Measurements from ENCODE around the gene SCLY. TPM values are rescaled to one million over a fixed set of nuclear protein-coding genes. Genes with fewer than 3 reads are reported as not detected.

The SCLY gene
- total RNA-seq, 1 donor from 2014 or later: 49.2 TPM

DNA sequence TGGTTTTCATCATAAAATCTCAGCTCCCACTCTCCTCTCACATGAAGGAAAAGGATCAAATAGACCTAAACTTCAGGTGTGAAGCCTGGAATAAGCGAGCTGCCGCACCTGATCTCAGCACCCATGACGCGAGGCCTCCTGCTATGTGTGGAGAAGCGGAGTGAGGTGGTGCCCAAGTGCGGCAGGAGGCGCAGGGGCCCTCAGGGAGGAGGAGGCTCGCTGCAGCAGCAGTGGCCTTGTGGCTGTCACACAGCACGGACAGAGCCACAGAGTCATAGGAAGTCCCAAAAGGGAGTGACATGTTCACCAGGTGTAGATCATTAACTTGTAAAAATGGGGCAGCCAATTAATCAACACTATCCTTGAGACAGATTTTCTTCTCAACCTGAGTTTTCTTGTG lies 9.1 kb downstream of the SCLY start:
- Mint-ChIP-seq H3K4me1 (ENCODE audit: low read depth) (peaks cover 8% of the 10 kb centered on the region), H3K27me3 (no peaks in the 10 kb centered on the region), H3K27ac (no peak overlapping the region), H3K9me3 (ENCODE audit: low read depth) (peaks cover 11% of the 10 kb centered on the region), H3K4me3 (ENCODE audit: low read depth) (no peak overlapping the region), H3K36me3 (ENCODE audit: insufficient read depth) (peaks cover 50% of the 10 kb centered on the region)
- TF ChIP-seq, protein P1, sequence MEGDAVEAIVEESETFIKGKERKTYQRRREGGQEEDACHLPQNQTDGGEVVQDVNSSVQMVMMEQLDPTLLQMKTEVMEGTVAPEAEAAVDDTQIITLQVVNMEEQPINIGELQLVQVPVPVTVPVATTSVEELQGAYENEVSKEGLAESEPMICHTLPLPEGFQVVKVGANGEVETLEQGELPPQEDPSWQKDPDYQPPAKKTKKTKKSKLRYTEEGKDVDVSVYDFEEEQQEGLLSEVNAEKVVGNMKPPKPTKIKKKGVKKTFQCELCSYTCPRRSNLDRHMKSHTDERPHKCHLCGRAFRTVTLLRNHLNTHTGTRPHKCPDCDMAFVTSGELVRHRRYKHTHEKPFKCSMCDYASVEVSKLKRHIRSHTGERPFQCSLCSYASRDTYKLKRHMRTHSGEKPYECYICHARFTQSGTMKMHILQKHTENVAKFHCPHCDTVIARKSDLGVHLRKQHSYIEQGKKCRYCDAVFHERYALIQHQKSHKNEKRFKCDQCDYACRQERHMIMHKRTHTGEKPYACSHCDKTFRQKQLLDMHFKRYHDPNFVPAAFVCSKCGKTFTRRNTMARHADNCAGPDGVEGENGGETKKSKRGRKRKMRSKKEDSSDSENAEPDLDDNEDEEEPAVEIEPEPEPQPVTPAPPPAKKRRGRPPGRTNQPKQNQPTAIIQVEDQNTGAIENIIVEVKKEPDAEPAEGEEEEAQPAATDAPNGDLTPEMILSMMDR (IDR thresholded peaks at IDR 0.05; ENCODE audit: unreplicated experiment): no peak
- DNase-seq (ENCODE audit: low spot score, unreplicated experiment): no peak

DNA sequence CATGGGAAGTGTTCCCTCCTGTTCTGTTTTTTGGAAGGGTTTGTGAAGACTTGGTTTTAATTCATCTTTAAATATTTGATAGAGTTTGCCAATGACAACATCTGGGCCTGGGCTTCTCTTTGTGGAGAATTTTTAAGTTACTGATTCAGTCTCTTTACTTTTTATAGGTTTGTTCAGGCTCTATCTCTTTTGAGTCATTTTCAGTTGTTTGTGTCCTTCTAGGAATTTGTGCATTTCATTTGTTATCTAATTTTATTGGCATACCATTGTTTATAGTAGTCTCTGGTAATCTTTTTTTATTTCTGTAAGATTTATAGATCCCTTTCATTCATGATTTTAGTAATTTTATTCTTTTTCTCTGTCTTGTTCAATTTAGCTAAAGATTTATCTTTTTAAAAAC lies 14.6 kb downstream of the SCLY start:
- H3K36me3 Mint-ChIP-seq (ENCODE audit: insufficient read depth): peaks cover 57% of the 10 kb centered on the region
- H3K4me1 Mint-ChIP-seq (ENCODE audit: low read depth): no peaks in the 10 kb centered on the region
- no peak overlapping the region for H3K27ac Mint-ChIP-seq
- peaks cover 14% of the 10 kb centered on the region for H3K9me3 Mint-ChIP-seq (ENCODE audit: low read depth)
- H3K27me3 Mint-ChIP-seq: no peaks in the 10 kb centered on the region
- H3K4me3 Mint-ChIP-seq (ENCODE audit: low read depth): no peak overlapping the region
- TF ChIP-seq, protein P1 (IDR thresholded peaks at IDR 0.05; ENCODE audit: unreplicated experiment): no peak
- no peak for DNase-seq (ENCODE audit: low spot score, unreplicated experiment)

DNA sequence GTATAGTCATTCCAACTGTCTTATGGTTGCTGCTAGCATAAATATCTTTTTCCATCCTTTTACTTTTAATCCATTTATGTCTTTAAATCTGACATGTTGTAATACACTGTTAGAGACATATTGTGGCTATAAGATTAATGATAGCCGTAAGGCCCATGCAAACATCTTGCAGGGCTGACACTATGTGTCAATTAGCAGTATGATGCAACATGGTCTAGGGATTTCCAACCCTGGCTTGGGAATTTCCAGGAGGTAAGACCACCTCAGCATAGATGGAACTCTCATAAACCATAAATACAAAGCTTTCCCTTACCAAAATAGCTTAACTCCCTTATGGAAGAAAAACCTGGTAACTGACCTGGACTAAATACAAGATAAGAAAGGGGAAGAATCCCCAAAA lies 16.5 kb downstream of the SCLY start:
- Mint-ChIP-seq H3K9me3 (ENCODE audit: low read depth) (peaks cover 14% of the 10 kb centered on the region), H3K4me1 (ENCODE audit: low read depth) (no peaks in the 10 kb centered on the region), H3K4me3 (ENCODE audit: low read depth) (no peak overlapping the region), H3K36me3 (ENCODE audit: insufficient read depth) (peaks cover 62% of the 10 kb centered on the region), H3K27ac (peak overlapping the region; percentile 27), H3K27me3 (no peaks in the 10 kb centered on the region)
- no peak for DNase-seq (ENCODE audit: low spot score, unreplicated experiment)
- TF ChIP-seq, protein P1 (IDR thresholded peaks at IDR 0.05; ENCODE audit: unreplicated experiment): no peak

DNA sequence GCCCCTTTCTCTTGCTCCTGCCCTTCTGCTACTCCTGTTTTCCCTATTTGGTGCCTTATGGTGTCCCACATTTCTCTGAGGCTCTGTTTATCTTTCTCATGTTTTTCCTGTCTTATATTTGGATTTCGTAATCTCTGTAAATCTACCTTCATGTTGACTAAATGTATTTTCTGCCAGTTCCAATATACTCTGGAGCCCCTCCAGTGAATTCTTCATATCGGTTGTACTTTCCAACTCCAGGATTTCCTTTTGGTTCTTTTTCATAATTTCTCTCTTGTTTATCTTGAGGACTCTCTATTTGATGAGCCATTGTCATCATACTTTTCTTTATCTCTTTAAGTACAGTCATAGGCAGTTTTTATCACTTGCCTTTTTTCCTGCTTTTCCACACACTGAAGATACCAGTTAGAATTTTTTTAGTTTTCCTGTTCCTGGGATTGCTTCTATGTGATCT lies 19.1 kb downstream of the SCLY start:
- Mint-ChIP-seq H3K27ac (no peak overlapping the region), H3K4me1 (ENCODE audit: low read depth) (no peaks in the 10 kb centered on the region), H3K9me3 (ENCODE audit: low read depth) (peaks cover 7% of the 10 kb centered on the region), H3K27me3 (no peaks in the 10 kb centered on the region), H3K4me3 (ENCODE audit: low read depth) (no peak overlapping the region), H3K36me3 (ENCODE audit: insufficient read depth) (peaks cover 45% of the 10 kb centered on the region)
- DNase-seq (ENCODE audit: low spot score, unreplicated experiment): no peak
- TF ChIP-seq, protein P1 (IDR thresholded peaks at IDR 0.05; ENCODE audit: unreplicated experiment): no peak

DNA sequence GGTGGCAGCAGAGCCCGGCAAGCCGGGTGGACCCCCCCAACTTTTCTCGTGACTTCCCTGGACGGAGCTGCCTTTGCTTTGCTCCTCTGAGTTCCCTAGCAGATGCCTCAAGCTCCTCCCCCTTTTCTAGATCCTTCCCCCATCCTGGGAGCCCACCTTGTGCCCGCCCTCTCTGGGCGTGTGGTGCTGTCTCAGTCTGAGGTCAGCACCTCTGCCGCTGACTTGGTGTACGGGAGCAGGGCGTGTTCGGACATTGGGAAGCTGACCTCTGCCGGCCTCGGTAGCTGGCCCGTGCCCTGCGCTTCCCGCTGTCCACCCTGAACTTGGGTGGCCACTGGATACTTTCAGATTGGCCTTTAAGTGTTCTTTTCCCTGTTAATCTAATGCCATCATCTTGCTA lies 19.7 kb downstream of the SCLY start:
- peaks cover 42% of the 10 kb centered on the region for H3K36me3 Mint-ChIP-seq (ENCODE audit: insufficient read depth)

More for the DNA sequence above, 19.7 kb downstream of the SCLY start:
- H3K27ac Mint-ChIP-seq: no peak overlapping the region
- no peaks in the 10 kb centered on the region for H3K27me3 Mint-ChIP-seq
- TF ChIP-seq, protein P1 (IDR thresholded peaks at IDR 0.05; ENCODE audit: unreplicated experiment): no peak
- no peaks in the 10 kb centered on the region for H3K4me1 Mint-ChIP-seq (ENCODE audit: low read depth)
- H3K9me3 Mint-ChIP-seq (ENCODE audit: low read depth): peaks cover 7% of the 10 kb centered on the region
- no peak for DNase-seq (ENCODE audit: low spot score, unreplicated experiment)
- H3K4me3 Mint-ChIP-seq (ENCODE audit: low read depth): no peak overlapping the region

Data from progenitor cell of endocrine pancreas (in vitro differentiated cells).